Neural cell (in vitro differentiated cells): ENCODE results near the gene IL12RB1.

Experiments
- CTCF ChIP-seq: fragments of 450-650 bp; IDR thresholded peaks from 2 replicates; pipeline ENCODE4 v1.5.1; 2014; ENCODE audit warnings: antibody characterized with exemption, mild to moderate bottlenecking, moderate library complexity; ENCODE audit not compliant: poor library complexity, severe bottlenecking
- EP300 ChIP-seq: fragments of 450-650 bp; conservative IDR thresholded peaks from 2 replicates; pipeline ENCODE4 v1.6.1; 2014; ENCODE audit warnings: antibody characterized with exemption, mild to moderate bottlenecking, moderate library complexity; ENCODE audit not compliant: poor library complexity, severe bottlenecking
- EZH2 ChIP-seq: fragments of 200-600, 300-800 bp; shearing (Covaris generic), sonication (generic); IDR thresholded peaks from 2 replicates; pipeline ENCODE4 v1.6.1; 2014; ENCODE audit warnings: antibody characterized with exemption, low read length, borderline replicate concordance, mild to moderate bottlenecking; ENCODE audit not compliant: insufficient read depth, poor library complexity, severe bottlenecking
- REST ChIP-seq: IDR thresholded peaks from 2 replicates; pipeline ENCODE4 v1.6.1; 2012; ENCODE audit warnings: borderline replicate concordance

DNA sequence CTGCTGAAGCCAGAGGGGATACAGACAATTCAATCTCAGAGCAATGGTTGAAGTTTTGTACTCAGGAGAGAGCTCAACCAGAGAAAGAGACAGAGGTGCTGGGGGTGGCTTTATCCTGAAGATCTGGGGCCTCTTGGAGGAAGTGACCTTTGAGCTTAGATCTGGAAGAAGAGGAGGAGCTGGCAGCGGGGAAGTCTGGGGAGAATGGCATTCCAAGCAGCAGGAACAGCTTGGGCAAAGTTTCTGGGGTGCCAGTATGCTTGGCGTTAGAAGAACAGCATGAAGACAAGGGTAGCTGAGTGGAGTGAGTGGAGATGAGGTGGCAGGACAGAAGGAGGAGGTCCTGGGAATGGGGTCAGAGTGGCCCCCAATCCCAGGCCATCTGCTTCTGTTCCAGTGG is 22.2 kb upstream of the IL12RB1 start:
- TF ChIP-seq EZH2 (no peak), CTCF (no peak), REST (no peak), EP300 (no peak)
